ENCODE measurements around the gene COL15A1.

DNA sequence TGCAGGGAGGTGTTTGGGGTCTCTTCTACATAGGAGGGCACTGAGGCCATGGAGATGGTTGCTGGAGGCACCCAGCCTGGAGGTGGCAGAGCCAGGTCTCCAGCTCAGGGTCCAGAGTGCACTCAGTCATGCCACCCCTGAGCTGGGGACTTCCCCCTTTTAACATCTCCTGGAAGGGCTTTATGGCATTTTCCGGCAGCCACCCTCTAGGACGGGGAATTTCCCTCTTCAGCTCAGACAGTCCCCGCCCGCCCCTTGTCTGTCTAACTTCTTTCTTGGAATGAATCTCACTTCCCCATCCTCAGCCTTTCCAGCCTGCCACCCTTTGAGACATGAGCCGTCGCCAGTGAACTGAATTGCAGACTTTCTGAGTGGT, 49.9 kb downstream of the COL15A1 start:
- TF ChIP-seq, protein P1, sequence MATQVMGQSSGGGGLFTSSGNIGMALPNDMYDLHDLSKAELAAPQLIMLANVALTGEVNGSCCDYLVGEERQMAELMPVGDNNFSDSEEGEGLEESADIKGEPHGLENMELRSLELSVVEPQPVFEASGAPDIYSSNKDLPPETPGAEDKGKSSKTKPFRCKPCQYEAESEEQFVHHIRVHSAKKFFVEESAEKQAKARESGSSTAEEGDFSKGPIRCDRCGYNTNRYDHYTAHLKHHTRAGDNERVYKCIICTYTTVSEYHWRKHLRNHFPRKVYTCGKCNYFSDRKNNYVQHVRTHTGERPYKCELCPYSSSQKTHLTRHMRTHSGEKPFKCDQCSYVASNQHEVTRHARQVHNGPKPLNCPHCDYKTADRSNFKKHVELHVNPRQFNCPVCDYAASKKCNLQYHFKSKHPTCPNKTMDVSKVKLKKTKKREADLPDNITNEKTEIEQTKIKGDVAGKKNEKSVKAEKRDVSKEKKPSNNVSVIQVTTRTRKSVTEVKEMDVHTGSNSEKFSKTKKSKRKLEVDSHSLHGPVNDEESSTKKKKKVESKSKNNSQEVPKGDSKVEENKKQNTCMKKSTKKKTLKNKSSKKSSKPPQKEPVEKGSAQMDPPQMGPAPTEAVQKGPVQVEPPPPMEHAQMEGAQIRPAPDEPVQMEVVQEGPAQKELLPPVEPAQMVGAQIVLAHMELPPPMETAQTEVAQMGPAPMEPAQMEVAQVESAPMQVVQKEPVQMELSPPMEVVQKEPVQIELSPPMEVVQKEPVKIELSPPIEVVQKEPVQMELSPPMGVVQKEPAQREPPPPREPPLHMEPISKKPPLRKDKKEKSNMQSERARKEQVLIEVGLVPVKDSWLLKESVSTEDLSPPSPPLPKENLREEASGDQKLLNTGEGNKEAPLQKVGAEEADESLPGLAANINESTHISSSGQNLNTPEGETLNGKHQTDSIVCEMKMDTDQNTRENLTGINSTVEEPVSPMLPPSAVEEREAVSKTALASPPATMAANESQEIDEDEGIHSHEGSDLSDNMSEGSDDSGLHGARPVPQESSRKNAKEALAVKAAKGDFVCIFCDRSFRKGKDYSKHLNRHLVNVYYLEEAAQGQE (IDR thresholded peaks at IDR 0.05; ENCODE audit: insufficient replicate concordance, low read depth) = no peak
- TF ChIP-seq, protein P2, sequence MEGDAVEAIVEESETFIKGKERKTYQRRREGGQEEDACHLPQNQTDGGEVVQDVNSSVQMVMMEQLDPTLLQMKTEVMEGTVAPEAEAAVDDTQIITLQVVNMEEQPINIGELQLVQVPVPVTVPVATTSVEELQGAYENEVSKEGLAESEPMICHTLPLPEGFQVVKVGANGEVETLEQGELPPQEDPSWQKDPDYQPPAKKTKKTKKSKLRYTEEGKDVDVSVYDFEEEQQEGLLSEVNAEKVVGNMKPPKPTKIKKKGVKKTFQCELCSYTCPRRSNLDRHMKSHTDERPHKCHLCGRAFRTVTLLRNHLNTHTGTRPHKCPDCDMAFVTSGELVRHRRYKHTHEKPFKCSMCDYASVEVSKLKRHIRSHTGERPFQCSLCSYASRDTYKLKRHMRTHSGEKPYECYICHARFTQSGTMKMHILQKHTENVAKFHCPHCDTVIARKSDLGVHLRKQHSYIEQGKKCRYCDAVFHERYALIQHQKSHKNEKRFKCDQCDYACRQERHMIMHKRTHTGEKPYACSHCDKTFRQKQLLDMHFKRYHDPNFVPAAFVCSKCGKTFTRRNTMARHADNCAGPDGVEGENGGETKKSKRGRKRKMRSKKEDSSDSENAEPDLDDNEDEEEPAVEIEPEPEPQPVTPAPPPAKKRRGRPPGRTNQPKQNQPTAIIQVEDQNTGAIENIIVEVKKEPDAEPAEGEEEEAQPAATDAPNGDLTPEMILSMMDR (IDR thresholded peaks at IDR 0.05; ENCODE audit: insufficient read depth, low read length) = no peak
- no peak for TF ChIP-seq POLR2AphosphoS5 (IDR thresholded peaks at IDR 0.05; ENCODE audit: low read depth)
